CD4-positive, alpha-beta T cell treated with Interleukin-17A for 1 hour (primary cell): ENCODE measurements around the gene RGCC.
"Not testable (repeated sequence)": the region's sequence is repeated elsewhere in the genome, so short reads cannot be mapped to it uniquely, and the experiment has no call there.

ENCODE experiments used
- DNase-seq: peaks from one replicate; pipeline ENCODE4 v3.0.0-alpha.2; 2020

RGCC gene

DNA sequence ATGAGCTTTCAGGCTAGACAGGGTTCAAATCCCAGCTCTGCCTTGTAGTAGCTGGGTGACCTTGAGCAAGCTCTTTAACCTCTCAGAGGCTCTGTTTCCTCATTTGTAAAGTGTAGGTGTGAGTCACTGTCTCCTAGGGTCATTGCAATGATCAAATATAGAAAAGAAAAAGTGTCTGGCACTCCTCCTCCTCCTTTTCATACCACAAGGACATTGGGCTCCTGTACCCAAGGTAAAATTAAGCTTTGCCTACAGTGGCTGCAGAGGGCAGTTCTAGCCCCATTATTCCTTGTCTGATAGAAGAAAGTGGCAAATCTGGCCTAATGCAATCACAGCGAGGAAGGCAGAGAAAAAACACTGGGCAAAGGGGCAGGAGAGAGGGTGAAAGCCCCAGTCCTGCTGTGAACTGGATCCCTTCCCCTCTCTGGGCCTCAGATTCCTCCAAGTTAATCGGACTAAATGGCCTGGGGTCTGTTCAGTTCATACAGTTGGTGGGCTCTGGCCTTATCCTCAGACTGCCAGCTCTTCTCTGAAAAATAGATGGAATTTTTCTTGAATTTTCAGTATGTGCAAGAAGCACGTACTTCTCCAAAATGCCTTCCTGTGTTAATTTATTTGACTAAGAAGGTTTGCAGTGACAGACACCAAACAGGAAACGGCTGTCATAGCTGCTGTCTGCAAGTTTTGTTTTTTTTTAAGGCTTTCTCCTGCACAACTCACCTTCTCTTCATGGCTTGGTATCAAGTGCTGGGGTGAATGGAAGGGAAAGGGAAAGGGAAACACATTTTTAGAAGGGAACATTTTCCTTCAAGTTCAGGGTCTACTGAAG lies 35.3 kb downstream of the RGCC start:
- peak; percentile 67 for DNase-seq

DNA sequence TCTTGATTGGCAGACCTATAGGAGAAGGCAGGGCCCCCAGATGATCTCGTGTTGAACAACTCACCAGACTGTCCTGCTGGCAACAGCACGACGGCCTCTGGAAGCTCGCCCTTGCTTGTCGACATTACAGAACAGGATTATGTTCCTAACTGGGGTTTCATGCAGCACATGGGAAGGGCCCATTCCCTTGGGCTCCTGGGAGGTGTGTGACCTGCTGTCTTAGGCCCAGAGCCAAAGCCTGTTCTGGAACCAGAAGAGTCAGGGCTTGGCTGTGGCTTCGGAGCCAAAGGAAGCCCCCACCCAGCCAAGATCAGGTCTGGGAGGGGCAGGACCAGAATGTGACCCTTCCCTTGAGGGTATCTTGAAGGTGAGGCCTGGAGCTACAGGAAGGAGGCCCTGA lies 36.9 kb downstream of the RGCC start:
- DNase-seq = no peak

DNA sequence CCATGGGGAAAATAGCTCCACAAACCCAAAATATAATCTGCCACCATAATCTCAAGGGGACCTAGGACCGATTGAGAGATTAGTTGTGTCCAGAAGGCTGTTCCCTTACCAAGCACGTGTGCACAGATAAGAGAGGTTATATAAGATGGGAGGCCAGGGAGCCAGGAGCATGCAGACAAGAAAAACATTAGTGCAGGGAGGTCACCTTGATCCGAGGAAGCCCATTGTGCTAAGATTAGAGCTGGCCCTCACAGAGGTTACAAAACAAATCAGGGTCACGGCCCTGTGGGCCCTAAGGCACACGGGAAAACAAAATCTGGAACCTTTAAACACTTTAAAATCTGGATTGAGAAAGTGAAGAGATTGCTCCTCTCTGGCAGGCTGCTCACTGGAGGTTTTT lies 37.7 kb downstream of the RGCC start:
- DNase-seq = no peak

DNA sequence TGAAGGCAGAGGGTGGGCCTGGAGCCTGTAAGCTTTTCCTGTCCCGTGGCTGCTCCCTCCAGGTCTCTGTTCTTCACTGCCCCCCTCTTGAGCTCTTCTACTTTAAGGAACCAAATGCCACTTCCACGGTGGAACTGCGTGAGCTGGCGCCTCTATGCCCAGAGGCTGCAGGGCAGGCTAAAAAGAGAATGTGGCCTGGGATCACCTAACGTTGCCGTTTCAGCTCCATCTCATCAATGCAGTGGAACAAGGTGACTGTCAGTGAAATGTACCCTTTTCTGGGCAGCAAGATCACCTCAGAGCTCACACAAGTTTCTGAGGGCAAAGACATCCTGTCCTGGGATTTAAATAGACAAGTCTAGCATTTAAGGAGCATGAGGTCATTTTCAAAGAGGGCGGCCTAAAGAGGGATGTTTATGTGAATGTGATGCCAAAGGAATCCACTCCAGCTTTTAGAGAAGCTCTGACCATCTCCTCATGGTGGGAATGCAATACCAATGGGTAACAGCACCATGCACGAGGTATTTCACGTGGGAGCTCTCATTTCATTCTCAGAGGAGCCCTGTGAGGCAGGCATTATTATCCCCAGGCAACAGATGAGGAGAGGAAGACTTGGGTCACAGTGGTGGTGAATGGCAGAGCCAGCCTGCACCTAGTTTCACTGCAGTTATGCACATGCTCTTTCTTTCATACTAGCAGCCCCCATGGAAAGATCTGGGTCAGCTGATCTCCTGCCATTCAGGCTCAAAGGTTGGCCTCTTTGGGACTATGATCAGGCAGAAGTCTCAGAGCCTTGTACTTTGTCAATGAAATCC lies 39.3 kb downstream of the RGCC start:
- DNase-seq = no peak

GRCh38 chr13:41497436-41497835 lies 40.1 kb downstream of the RGCC start:
- DNase-seq = no peak

DNA sequence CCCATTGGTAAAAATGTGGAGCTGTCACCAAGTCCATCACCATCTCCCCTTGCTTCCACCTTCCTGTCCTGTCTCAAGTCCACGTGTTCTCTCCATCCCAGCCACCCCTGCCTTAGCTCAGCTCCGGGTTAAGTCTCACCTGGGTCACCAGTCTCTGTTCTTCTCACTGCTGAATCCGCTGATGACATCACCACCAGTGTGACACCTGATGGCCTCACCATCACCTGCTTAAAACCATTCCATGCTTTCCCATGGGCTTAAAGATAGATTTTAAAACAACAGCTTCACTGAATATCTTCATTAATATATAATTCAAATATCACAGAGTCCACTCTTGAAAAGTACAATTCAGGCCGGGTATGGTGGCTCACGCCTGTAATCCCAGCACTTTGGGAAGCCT lies 42.1 kb downstream of the RGCC start:
- no peak for DNase-seq

GRCh38 chr13:41500511-41500910 lies 43.2 kb downstream of the RGCC start:
- peak; percentile 32 for DNase-seq

GRCh38 chr13:41501281-41501680 lies 43.9 kb downstream of the RGCC start:
- DNase-seq = no peak

GRCh38 chr13:41502031-41502430 lies 44.7 kb downstream of the RGCC start:
- DNase-seq = no peak

DNA sequence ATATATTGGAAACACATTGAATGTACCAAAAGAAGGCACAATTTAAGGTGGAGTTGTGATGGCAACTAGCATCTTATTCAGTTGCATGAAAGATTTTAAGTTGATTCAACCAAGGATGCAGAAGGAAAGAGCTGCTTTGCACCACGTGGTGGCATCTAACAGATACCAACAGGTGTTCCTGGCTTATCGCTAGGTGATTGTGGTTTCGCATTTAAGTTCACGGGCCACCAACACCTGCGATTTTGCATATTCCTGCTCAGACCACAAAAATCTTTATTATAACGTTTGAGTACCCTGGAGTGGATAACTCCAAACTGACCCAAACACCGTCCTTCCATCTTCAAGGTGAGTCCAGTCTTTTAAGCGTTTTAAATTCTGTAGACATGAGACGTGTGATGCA lies 45.3 kb downstream of the RGCC start:
- peak; percentile 37 for DNase-seq

- DNase-seq = no peak
Measured at GRCh38 chr13:41503356-41503755, 46.0 kb downstream of the RGCC start.

DNA sequence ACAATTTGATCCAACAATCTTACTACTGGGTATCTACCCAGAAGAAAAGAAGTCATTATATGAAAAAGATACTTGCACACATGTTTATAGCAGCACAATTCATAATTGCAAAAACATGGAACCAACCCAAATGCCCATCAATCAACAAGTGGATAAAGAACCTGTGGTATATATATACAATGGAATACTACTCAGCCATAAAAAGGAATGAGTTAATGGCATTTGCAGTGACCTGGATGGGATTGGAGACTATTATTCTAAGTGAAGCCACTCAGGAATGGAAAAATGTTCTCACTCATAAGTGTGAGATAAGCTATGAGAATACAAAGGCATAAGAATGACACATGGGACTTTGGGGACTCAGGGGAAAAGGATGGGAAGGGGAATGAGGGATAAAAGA lies 47.3 kb downstream of the RGCC start:
- DNase-seq = not testable (repeated sequence)

- DNase-seq = no peak
Measured at GRCh38 chr13:41505209-41505835, 48.0 kb downstream of the RGCC start.

DNA sequence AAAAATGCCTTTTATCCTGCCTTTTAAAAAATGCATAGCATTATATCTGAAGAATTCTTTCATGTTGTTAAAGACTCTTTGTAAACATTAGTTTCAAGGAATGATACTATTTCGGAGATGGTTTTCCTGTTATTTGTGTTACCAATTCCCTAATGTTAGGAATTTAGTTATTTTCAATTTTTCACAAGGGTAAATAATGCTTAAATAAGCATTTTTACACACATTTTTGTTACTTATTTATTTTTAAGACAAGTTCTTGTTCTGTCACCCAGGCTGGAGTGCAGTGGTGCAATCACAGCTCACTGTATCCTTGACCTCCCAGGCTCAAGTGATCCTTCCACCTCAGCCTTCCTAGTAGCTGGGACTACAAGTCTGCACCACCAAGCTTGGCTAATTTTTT lies 49.0 kb downstream of the RGCC start:
- no peak for DNase-seq

DNA sequence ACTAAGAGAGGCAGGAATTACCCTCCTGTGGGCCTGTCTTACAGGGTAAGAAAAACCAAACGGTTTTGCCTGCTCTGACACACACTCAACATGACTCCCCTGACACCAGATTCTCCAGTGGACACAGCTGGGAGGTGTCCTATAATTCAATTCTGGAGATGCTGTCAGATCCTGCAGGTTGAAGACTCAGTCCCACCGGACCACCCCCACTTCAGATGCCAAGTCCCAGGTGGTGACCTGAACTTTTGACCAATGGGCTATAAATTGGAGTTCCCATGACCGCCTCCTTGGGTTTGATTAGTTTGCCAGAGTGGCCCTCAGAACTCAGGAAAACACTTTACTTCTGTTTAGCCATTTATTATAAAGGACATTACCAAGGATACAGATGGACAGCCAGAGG lies 52.6 kb downstream of the RGCC start:
- DNase-seq = no peak

- no peak for DNase-seq
Measured at GRCh38 chr13:41511827-41512226, 54.5 kb downstream of the RGCC start.

DNA sequence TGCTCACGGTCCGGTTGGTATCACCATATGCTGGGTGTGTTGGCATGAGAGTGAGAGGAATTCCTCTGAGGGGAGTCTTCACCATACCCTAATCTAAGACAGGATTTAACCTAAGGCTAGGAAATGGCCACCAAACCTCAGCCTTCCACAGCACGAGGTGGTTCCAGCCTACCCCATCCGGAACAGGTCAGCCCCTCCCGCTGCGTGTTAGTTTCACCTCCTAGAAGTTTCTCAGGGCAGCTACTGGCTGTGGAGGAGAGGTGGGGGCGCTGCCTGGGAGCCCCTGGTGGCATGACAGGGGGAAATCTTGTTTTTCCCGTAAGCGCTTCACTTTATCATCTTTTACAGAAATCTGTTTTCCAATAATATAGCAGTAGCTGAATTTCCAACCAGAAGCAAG lies 55.1 kb downstream of the RGCC start:
- no peak for DNase-seq

GRCh38 chr13:41513600-41513999 lies 56.2 kb downstream of the RGCC start:
- no peak for DNase-seq

- DNase-seq = no peak
Measured at GRCh38 chr13:41514853-41515395, 57.6 kb downstream of the RGCC start.

DNA sequence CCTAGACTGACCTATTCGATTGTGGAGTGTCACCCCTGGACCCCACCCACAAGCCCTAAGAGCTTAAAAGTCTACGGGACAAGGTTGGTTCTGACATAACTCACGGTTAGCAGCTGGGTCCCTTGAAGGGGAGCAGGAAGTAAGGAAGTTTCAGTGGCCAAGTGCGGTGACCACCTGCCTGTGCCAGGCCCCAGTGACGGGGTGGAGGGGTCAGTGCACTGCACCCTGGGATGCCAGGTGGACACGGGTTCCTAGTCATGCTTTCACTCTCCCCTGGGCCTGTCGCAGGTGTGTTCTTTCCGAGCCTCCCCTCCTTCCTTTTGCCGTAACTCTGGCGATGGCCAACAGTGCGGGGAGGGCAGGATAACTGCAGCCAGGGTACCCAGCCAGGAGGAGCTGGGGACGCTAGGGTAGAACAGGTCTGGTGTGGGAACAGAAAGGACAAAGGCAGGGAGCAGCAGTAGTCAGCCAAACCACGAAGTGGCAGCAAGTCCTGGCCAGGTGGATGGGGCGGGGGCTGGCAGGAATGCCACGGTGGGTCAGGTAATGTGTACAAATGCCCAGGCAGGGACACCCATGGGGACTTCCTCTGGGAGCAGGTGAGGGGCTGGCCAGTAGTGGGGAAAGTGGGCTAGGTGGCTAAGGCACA lies 58.3 kb downstream of the RGCC start:
- no peak for DNase-seq

DNA sequence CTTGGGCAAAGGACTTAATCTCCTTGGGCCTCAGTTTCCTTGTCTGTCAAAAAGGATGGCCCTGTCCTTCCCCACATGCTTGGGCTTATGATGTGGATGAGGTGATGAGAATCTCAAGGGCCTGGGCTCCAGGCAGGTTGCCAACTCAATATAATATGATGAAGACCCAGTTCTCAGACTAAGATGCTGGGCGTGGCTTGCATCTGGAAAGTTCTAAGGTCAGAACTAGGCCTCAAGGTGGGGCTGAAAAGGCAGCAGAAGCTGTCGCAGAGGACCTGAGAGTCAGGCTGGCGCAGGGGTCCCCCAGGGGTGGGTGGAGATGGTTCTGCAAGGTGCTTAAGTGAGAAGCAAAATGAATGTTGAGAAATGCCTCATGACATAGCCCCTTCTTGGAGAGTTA lies 58.8 kb downstream of the RGCC start:
- DNase-seq = no peak

DNA sequence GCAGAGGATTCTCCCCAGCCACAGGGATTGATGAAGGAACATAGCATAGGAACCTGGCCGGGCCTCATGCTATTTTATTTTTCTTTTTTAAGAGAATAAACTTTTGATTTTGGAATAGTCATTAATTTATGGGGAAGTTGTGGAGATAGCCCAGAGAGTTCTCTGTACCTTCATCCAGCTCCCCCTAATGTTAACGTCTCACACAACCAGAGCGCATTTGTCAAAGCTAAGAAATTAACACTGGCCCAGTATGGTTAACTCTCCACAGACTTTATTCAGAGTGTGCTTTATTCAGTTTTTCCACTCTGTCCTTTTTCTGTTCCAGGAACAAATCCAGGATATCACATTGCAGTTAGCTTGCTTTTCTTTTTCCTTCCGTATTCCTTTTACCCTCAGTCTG lies 59.4 kb downstream of the RGCC start:
- DNase-seq = no peak
